ENCODE measurements around the gene TSGA10. TPM values are rescaled to one million over a fixed set of nuclear protein-coding genes. Genes with fewer than 3 reads are reported as not detected.
"Not testable (repeated sequence)": the region's sequence is repeated elsewhere in the genome, so short reads cannot be mapped to it uniquely, and the experiment has no call there.

TSGA10 gene
- total RNA-seq, 1 donor from 2014 or later = 1.3 TPM

DNA sequence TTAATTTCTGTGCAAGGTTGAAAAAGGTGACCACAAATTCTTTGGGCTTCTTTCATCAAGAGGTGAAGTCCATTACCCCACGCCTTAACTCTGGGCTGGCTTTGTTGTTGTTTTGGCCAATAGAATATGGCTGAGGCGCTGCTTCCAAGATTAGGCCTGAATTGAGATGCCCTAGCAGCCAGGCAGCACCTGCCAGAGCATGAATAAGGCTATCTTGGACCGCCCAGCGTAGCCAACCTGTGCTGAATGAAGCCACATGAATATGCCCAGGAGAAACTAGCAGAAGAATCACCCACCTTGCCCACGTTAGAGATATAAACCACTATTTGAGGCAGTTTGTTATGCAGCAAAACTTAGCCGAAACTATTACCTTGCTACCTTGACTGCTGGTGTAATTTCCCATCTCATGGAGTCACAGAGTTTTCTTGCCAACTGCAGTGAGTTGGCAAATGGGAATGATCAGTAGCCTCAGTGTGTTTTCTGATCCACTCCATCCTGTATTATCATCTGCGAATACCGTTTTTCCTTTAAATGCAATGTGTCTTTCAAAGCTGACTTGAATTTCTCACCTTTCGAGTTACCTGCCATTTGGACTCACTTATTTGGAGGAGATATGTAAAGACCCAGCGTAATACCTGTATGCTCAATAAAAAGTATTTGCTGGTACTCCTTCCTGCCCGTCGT is 679 bp downstream of the TSGA10 start:
- no peak for DNase-seq (ENCODE audit: low read depth, low spot score)

- no peak for DNase-seq (ENCODE audit: low read depth, low spot score)
Measured at GRCh38 chr2:99152199-99152895, 2.4 kb downstream of the TSGA10 start.

DNA sequence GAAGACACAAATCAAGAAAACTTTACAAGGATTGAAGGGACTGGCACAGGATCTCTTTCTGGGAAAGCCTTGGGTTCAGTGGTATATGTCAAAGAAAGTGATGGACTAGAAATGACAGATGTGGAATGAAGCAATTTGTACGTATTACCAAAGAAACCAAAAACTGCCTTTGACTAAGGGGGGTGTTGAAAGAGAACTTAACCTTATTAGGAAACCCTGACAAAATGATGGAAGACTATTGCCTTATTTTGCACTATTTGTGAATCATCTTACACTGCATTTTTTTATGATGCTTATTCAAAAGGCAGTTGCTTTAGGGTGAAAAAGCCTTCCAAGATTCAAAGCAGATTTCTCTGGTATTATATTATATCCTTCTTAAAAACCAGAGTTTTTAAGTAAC is 4.0 kb downstream of the TSGA10 start:
- no peak for DNase-seq (ENCODE audit: low read depth, low spot score)

DNA sequence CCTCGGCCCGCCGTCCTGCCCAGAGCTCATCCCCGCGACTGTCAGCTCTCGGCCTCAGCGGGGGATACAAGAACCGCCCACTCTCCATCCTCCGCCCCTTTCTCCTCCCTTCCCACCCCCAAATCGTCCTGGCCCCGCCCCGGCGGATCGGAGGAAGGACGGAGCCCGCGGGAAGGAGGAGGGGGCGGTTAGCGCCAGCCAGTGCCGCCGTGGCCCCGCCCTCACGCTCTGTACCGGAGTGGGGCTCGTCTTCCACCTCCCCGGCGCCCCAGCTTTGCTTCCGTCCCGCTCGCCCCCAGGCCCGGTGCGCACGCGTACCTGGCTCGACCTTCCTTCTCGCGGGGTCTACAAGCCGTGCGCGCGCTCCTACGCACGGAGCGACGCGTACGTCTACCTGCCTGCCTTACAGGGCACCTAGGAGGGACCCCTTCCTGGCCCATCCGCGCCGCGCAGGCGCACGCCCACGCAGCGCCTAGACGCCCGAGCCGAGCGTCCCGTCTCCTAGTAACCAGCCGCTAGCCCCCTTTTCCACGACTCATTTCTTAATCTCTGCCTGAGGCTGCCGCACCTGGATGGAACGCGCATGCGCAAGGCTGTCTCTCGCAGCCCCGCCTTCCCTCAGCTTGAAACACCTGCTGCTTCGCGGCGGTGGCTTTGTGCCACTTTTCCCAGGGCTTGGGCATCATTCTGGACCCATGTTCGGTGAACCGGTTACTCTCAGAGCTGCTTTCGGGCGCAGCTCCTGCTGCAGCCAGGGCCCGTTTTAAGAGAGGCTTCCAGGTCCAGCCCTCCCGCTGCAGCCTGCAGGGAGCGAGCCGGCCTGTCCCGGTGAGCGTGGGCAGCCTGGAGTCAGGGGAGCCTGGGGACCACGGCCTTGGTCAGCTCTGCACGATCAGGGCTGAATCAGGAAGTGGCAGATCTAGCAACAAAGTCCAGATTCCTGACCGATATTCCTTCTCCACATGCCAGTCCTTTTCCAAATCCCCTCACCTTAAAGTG is 13.3 kb downstream of the TSGA10 start, which contains the start of gene C2orf15:
Gene C2orf15 (plus strand): TSS at position 598 of the 999 bp plus-strand sequence. CDS start 8,852 bp downstream, outside the sequence.
- peak; percentile 20 for DNase-seq (ENCODE audit: low read depth, low spot score)

GRCh38 chr2:99140860-99141109 is 14.0 kb downstream of the TSGA10 start:
- DNase-seq (ENCODE audit: low read depth, low spot score) = no peak

DNA sequence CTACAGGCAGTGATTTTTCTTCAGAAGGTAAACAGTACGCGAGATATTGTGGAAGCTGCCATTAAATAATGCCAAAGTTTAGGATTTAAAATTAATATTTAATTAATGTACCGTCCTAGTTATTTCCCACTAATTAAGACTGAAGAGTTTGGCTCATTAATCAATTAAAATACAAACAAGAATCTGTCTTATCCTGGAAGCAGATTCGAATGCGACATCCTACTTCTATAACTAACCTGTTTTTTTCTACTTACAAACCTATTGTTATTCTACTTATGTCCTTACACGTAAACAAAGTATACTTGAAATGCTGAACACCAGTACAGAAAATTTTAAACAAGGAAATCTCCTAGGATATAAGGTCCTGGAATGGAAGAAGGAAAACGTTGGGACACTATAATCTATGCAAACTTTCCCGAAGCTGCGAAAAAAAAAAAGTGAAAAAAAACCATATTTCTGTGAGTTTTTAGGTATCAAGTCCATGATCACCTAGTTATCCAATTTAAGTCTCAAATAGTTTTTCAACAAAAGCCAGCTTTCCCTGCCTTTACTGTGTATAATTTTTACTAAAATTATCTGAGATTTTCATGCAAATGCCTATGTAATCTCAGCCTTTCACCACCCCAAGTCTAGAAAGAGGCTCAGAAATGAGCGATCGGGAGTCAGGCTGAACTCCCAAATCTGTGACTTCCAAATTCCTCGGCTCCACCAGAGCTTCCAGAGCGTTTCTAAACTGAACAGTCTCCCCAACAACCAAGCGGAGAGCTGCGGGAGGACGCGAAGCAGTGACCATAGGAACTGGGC is 14.5 kb downstream of the TSGA10 start:
- no peak for DNase-seq (ENCODE audit: low read depth, low spot score)

- DNase-seq (ENCODE audit: low read depth, low spot score) = no peak
Measured at GRCh38 chr2:99139003-99139402, 15.7 kb downstream of the TSGA10 start.

GRCh38 chr2:99135044-99135556 is 19.6 kb downstream of the TSGA10 start:
- not testable (repeated sequence) for DNase-seq (ENCODE audit: low read depth, low spot score)

DNA sequence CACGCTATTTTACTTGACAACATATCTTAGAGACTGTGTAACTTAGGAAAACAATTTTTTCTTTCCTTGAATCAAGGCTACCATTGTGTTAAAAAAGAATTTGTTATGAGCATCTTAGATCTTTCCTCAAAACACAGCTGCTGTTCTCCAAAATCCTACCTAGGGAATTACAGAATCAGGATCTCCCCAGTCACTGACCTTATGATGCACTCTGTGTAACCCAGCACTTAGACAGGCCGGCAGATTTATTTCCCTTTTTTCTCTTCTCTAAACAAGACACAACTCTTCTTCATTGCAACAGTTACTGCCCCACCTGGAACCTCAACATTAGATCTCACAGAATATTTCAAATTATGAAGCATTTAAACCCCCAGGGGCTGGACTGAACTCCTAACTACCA is 26.8 kb downstream of the TSGA10 start:
- no peak for DNase-seq (ENCODE audit: low read depth, low spot score)

DNA sequence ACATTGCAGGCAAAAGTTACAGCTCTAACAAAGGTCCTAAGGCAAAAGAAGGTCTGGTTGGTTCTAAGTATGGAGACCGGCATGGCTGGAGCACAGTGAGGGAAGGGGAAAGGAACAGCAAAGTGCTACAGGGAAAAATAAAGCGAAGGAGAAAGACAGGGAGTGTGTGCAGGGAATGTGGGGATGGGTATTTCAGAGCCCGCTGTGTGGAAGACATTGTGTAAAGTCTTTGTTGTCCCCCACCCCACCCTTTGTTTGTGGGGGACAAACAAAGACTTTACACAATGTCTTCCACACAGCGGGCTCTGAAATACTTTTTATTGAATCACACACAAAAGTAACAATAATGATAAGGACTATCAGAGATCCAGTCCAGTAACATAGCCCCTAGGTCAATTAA is 42.1 kb downstream of the TSGA10 start:
- no peak for DNase-seq (ENCODE audit: low read depth, low spot score)

DNA sequence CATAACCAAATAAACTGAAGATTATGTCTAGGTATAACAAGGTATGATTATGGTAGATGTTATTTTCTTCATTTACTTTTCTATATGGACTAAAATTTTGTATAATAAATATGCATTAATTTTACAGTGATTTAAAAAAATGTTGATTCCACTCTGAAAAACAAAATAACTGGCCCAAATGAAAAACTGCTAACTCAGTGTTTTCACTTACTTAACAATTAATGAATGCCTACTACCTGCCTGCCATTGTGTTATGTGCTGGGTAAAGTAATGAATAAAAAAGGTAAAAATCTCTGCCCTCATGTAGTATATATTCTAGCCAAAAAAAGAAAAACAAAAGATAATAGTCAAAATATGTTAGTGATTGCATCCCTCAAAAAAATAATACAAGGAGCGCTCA is 42.8 kb downstream of the TSGA10 start:
- no peak for DNase-seq (ENCODE audit: low read depth, low spot score)

GRCh38 chr2:99111236-99111635 is 43.5 kb downstream of the TSGA10 start:
- no peak for DNase-seq (ENCODE audit: low read depth, low spot score)

DNA sequence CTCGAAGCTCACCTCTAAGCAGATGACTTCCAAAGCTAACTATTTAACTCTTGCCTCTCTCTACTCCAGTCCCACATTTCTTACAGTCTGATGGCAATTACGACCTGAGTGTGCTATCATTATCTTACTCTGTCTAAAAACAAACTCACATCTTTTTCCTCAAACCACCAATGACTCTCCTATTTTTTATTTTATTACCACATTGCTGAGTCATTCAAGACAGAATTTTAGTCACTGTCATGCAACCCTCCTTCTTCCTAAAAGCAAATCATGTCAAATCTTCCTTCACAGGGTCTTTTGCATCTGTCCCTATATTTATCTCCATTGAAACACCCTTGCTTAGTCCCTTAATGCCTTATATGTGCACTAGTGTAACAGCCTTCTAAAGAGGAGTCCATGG is 47.8 kb downstream of the TSGA10 start:
- no peak for DNase-seq (ENCODE audit: low read depth, low spot score)

DNA sequence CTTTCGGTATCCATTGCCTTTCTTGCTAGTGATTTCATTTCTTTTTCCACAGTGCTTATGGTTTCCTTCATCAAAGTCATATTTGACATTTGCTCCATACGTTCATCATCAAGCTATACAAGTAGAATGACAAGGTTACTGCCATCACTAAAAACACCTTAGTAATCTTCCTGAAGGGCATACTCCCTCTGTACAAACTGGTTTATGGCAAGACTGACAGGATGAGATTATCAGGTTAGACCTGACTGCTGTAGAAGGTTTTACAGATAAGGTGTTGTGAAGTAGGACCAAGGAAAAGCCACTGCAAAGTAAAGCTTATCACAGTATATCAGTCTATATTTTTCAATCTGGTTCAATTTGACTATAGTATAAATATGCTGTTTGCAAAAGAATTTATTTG is 50.7 kb downstream of the TSGA10 start:
- no peak for DNase-seq (ENCODE audit: low read depth, low spot score)

- DNase-seq (ENCODE audit: low read depth, low spot score) = no peak
Measured at GRCh38 chr2:99101697-99102096, 53.0 kb downstream of the TSGA10 start.

- no peak for DNase-seq (ENCODE audit: low read depth, low spot score)
Measured at GRCh38 chr2:99096728-99097127, 58.0 kb downstream of the TSGA10 start.

- no peak for DNase-seq (ENCODE audit: low read depth, low spot score)
Measured at GRCh38 chr2:99088017-99088416, 66.7 kb downstream of the TSGA10 start.

- no peak for DNase-seq (ENCODE audit: low read depth, low spot score)
Measured at GRCh38 chr2:99086385-99086784, 68.4 kb downstream of the TSGA10 start.

- no peak for DNase-seq (ENCODE audit: low read depth, low spot score)
Measured at GRCh38 chr2:99085421-99085820, 69.3 kb downstream of the TSGA10 start.

GRCh38 chr2:99084256-99084655 is 70.5 kb downstream of the TSGA10 start:
- DNase-seq (ENCODE audit: low read depth, low spot score) = no peak

- no peak for DNase-seq (ENCODE audit: low read depth, low spot score)
Measured at GRCh38 chr2:99081891-99082290, 72.9 kb downstream of the TSGA10 start.

Measured in pulmonary artery endothelial cell (primary cell).